NCI-H2196 (cell line): ENCODE measurements around the gene AGFG2.
A peak's percentile ranks its signal among the peaks of the same experiment; 100 is the strongest.
"Not testable (repeated sequence)": the region's sequence is repeated elsewhere in the genome, so short reads cannot be mapped to it uniquely, and the experiment has no call there.

ENCODE experiments used
- DNase-seq: peaks from one replicate; lab custom pipeline; 2025; ENCODE audit not compliant: unreplicated experiment; lab: John Stamatoyannopoulos, UW

AGFG2 gene

DNA sequence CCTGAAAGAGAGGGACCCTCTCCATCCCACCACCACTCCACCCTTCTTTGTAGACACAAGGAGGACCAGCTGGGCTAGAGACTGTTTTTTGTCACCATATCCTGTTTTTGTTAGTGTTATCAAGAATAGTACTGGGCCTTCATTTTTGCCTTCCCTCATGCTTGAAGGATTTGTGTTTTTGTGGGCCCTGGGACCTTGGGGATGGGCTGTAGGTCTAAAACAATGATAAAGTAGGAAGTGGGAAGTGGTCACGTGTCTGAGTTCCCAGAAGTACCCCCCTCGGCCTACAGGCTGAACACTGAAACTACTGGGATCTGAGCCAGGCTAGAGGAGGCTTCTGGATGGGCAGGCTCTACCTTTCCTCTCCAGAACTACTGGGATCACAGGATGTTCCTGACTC is 8.9 kb downstream of the AGFG2 start:
- DNase-seq, result no peak

DNA sequence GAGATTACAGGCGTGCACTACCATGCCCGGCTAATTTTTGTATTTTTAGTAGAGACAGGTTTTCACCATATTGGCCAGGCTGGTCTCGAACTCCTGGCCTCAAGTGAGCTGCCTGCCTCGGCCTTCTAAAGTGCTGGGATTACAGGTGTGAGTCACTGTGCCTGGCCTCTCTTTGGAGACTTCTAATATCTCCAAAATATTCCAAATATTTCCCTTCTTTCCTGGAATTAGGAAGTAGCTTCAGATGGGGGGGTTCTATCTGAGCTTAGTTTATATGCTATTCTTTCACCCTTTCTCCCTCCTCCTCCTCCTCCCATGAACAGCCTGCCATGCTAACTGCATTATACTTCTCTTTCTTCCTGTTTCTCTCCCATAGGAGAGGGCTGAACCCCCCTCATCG is 9.4 kb downstream of the AGFG2 start:
- DNase-seq, result not testable (repeated sequence)

DNA sequence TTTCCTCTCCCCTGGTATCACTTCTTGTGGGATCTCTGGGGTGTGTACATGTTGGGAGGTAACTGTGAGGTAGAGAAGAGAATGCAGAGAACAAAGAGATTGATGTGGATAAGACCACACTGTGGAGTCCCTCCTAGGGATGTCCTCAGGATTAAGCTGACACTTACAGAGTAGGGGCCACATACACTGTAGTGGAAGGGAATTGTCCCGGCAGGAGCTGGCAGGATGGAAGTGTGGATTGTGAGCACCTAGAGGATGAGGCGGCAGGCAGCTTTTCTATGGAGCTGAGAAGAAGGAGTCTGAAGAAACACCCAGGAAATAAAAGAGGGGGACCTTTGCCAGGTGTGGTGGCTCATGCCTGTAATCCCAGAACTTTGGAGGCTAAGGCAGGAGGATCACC is 13.5 kb downstream of the AGFG2 start:
- no peak for DNase-seq

DNA sequence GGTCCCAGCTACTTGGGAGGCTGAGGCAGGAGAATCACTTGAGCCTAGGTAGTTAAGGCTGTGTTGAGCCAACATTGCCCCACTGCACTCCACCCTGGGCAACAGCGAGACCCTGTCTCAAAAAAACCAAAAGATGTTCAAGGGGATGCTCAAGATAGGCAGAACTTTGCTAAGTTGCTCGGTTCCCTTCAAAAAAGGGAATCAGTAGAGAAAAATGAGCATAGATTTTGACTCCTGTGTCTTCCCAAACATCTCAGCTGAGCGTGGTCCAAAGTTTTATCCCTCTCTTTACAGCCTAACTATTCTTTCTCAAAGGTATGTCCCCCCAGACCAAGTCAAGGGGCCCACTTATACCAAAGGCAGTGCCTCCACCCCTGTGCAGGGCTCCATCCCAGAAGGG is 14.0 kb downstream of the AGFG2 start:
- DNase-seq, result no peak

DNA sequence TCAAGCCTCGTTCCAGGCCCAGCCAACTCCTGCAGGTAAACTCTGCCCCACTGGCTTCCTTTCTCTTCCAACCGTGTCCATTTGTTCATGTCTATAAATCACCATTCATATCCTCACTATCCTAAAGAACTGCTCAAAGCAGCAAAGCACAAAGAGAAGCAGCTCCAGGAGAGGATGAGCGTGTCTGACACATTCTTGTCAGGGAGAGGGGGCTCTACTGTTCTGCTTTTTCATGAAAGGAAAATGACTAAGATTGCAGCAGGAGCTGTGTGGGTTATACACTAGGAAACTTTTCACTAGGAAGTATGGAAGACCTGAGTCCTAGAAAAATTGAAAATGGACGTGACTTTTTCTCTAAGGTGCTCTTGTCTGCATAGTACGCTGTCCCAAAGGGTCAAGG is 16.7 kb downstream of the AGFG2 start:
- no peak for DNase-seq

- no peak for DNase-seq
Observed at GRCh38 chr7:100556541-100556940, 17.5 kb downstream of the AGFG2 start.

DNA sequence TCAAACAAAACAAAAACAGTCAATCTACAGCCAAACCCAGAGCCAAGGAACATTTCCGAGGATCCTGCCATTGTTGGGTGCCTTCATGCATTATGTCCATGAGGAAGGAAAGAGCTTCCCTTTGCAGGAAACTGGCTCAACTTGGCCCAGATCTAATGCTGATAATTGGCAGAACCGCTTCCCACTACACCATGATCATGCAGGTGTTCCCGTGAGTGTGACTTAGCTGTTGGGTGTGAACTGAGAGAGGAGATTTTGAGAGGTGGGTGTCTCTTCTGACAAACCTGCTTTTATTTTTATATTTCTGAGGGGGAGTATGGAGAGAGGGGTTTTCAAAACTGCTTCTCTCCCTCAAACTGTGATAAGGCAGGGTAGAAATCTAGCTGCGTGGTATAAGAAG is 20.1 kb downstream of the AGFG2 start:
- no peak for DNase-seq

DNA sequence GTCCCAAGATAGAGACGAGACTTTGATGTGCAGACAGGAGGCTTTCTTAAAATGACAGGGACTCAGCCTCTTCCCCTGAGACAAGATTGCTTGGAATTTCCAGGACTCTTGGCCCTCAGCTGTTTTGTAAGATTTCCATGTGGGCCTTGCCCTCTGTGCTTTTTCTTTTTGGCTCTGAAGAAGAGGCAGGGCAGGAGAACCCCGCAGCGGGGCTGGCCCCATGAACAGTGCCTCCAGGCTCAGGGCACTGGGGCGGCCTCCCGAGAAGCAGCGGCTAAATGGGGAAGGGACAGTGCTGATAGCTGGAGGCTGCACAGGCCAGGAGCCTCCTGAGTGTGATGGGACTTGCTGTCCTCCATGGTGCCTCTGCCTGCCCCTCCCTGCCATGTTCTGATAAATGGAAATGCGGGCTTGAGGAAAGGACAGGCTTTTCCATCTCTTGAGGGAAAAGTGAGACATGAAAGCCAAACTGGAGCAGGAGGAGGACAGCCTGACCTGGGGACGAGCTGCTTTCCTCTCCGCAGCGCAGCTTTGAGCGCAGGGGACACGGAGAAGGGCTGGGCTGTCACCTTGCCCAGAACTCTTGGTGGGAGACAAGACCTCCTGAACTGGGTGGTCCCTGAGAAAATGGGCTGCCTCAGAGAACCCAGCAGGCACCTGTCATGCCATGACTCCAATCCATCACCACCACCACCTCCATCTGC is 22.6 kb downstream of the AGFG2 start:
- DNase-seq, result no peak

- DNase-seq, result no peak
Observed at GRCh38 chr7:100562195-100563099, 23.4 kb downstream of the AGFG2 start.

- no peak for DNase-seq
Observed at GRCh38 chr7:100563100-100563564, 24.1 kb downstream of the AGFG2 start.

GRCh38 chr7:100563809-100564400 is 24.9 kb downstream of the AGFG2 start:
- DNase-seq, result peak; percentile 85

GRCh38 chr7:100564405-100564804 is 25.4 kb downstream of the AGFG2 start:
- not testable (repeated sequence) for DNase-seq

DNA sequence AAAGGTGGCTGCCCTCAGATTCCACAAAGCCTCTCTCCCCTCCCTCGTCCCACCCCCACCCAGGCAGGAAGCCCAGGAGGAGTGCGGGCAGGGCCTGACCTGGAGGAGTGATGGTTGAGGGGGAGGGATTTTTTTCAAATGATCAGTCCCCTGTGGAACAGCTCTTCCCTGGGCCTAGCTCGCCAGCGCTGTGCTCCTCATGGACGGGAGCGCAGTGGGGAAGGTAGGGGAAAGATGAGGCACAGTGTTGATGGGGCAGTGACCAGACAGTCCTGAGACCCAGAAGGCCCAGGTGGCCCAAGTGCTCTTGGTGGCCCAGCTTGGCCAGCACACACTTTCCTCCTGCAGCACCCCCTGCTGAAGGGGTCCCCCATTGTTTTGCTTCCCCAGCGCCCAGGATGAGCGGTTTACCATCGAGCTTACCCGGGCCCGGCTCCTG is 26.1 kb downstream of the AGFG2 start:
- DNase-seq, result no peak

DNA sequence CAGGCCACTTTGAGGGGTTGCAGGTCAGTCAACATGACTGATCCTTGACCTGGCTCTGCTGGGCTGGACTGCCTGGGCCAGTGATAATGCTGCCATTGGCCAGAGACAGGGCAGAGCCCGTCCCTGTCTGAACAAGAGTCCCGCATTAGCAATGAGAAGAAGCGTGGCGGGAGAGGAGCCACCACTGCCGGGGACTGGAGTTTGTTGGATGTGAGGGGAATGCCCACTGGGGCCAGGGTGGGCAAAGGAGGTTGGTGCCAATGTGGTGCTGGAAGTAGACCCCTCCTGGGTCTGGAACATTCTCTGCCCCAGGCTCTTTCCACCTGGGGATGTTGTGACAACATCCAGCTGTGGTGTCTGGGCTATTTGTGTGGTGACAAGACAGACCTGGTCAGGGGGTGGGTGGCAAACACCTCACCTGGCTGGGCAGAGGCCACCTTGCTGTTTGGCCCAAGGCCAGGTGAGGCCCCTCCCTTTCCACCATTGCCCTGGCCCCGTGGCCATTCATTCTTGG is 27.1 kb downstream of the AGFG2 start:
- DNase-seq, result no peak

- DNase-seq, result no peak
Observed at GRCh38 chr7:100567031-100567730, 28.2 kb downstream of the AGFG2 start.

GRCh38 chr7:100567751-100568175 is 28.8 kb downstream of the AGFG2 start:
- DNase-seq, result peak; percentile 27

GRCh38 chr7:100568176-100568895 is 29.3 kb downstream of the AGFG2 start:
- DNase-seq, result no peak

- DNase-seq, result peak; percentile 60
Observed at GRCh38 chr7:100568896-100569844, 30.2 kb downstream of the AGFG2 start.
